NCI-H128 (cell line): ENCODE measurements around the gene ITGAD.

ENCODE experiments used
- DNase-seq: peaks from one replicate; lab custom pipeline; 2025; ENCODE audit not compliant: unreplicated experiment; lab: John Stamatoyannopoulos, UW

The ITGAD gene

DNA sequence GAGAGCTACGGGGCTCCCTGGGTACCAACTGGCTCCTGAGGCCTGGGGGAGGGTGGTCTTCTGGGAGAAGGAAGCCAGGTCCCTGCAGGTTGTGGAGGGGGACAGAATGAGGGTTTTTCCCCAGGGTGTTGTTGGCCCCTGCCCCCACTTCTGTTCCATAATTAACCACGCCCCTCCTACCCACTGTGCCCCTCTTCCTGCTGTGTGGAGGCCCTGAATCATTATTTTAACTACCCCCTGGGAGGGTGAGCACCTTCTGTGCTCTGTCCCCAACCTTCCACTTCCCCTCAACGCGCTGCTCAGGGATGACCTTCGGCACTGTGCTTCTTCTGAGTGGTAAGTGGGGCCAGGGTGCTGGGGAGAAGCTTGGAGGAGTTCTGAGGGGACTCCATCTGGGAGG lies at the start of gene ITGAD:
TSS of gene ITGAD (plus strand) at position 280 of the 400 bp plus-strand sequence. CDS start at position 306, 26 bp downstream.
- DNase-seq, result no peak

DNA sequence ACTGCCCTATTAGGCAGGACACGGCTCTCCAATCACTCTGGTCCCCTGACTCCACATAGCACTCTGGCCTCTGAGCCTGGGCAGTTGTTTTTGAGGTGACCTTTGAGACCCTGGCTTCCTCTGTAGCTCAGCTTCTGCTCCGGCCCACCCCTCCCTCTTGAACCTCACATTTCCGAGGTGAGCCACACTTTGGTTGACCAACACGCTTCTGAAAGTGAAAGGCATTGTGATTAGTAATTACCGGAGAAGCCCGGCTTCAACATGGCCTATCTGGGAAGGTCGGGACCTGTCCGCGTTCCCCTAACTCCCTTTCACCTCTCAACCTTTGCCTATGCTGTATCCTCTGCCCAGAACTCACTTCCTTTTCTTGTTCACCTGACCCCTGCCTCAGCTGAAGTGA lies 48.4 kb upstream of the ITGAD start:
- DNase-seq, result no peak

DNA sequence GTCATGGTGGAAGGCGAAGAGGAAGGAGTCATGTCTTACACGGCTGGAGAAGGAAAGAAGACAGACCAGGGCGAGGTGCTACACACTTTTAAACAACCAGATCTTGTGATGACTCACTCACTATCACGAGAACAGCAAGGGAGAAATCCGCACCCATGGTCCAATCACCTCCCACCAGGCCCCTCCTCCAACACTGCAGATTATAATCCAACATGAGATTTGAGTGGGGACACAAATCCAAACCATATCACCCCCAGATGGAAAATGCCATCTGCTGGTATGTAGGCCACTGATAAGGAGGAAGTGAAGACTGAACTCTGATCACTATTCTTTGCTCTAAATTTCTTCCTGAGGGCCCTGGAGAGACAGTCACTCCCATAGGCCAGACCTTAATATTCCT lies 45.7 kb upstream of the ITGAD start:
- no peak for DNase-seq

DNA sequence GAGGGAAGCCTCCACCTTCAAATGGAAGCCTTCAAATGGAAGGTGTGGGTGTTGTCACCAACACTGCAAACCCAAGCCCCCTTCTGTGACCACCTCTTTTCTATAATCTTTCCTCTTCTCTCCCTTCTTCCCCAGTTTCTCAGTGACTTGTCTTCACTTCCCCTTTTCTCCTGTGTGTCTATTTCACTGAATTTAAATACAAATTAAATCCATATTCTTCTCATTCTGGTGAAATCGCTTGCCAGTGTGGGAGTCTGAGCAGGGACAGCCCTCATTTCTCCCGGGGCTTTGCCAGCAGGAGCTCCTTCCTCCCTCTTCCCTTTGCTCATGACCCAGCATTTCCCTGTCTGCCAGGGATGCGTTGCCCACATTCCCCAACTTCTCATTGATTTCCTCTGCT lies 44.6 kb upstream of the ITGAD start:
- no peak for DNase-seq

DNA sequence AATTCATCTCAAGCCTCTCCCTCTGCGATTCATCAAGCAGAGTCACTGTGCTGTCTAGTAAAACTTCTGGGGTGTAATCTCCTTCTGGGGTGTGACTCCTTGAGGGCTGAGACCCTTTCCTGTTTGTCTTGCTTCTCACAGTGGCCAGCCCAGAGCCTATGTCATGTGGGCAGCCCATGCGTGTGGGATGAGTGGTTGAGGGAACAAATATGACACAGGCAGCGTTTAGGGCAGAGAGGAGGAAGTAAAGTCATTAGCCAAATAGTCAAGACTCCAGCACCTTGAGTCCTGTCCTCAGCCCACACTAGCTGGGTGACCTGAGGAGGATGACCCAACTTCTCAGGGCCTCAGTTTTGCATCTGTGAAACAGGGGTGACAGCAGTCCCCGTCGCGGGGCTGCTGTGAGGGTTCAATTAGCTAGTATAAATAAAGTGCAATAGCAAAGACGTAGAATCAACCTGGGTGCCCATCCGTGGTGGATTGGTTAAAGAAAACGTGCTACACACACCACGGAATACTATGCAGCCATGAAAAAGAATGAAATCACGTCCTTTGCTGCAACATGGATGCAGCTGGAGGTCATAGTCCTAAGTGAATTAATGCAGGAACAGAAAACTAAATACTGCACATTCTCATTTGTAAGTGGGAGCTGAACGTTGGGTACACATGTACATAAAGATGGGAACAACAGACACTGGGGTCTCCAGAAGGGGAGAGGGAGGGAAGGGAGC lies 42.7 kb upstream of the ITGAD start:
- no peak for DNase-seq

DNA sequence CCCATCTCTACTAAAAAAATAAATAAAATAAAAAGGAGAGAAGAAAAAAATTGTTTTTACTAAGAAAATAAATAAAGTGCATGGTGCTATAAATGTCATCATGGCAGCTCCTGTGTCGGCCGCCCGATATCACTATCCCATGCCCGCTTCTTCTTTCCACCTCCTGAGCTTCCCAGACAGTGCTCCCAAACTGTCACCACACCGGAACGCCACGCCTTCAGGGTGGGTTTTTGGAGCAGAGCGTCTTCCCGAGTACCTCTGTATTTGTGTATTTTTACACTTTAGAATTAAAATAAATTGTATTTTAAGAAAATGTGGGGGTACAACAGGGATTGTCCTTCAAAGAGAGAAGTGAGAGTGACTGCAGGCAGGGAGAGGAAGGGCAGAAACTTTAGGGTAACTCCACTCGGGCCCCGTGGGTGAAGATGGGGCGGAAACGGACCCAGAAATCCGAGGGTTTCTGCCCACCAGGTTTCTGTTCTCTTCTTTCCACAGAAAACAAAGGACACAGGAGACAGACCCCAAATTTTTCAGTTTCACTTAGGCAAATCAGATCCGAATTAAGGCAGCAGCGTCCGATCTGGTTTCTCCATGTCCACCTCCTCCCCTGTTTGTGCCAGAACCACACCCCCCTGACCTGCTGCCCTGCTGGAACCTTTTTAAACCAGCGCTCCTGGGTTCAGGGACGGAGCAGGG lies 41.7 kb upstream of the ITGAD start:
- DNase-seq, result no peak

DNA sequence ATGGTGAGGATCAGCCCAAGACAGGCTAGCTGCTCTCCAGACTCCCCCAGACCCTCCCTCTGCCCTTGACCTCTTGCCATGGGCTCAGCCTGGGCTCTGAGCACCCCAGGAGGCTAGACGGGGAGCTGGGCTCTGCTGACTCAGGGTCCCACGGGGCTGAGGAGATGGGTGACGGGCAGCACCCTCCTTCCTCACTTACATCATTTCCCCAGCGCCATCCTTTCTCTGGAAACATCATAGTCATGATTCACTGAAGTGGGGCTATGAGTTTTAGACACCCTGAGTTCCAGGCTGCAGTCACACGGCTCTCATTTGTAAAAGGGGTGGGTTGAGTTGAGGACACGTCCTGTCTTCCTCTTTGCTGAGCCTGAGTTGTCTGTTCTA lies 41.2 kb upstream of the ITGAD start:
- no peak for DNase-seq

DNA sequence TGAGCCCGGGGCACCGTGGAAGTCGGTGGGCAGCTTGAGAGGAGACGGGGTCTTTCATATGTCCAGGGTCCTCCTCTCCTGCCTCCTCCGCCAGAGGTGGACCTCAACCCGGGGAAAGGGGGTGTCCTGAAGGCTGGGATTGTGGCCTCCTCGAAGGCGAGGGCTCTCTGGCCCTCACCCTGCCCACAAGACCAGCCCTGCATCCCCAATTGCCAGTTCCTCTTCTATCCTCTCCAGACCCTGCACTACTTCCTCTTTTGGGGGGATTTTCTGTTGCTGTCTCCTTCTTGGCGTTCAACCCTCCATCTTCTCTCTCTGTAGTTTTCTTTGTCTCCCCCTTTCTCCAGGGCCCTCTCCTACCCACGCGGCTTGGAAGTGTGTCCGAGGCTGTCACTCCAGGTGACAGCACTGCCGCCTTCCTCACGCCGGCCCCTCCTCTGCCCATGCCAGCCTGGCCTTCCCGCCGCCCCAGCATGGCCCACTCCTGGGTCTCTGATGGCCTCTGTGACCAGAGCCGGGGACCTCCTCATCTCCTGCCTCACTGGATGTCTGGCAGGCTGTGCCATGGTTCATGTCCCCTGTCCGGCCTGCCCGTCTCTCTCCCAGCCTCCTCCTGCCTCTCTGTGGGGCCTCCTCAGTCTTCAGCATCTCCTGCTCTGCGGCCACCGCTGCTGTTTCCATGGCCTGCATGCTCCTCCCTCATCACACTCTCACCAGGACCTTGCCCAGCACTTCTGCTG lies 40.6 kb upstream of the ITGAD start:
- no peak for DNase-seq

DNA sequence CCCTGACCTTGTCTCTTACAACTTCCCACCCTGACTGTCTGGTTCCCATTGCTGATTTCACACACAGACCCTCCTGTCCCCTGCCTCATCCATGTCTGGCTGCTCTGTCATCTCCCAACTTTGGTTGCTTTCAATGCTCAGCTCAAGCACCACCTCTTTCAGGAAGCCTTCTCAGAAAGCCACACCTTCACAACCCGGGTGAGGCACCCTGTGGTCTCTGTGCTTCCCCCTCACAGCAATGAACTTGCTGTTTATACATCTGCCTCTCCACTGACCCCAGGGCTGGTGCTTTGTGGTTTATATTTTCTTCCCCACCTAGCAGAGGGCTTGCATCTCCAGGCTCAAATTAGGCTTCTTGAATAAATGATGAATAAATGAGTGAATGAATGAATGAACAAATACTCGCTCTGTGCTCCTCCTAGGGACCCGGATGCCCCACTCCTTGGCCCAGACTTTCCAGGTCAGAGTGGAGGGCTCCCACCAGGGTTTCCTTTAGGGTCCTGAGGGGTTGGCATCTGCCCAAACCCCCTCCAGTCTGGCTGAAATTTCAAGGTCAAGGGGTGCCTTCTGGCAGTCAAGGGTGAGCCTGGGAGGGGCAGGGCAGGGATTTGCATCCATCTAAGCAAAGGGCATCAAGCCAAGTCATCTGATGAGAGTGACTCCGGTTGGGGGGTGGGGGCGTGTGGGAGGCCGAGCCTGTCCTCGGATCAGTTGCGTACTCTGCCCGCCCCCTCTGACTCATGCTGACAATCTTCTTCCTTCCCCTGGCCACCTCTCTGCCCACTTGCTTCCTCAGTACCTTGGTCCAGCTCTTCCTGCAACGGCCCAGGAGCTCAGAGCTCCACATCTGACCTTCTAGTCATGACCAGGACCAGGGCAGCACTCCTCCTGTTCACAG lies 38.5 kb upstream of the ITGAD start, which contains the start of gene ITGAX:
TSS of gene ITGAX (plus strand) at position 783 of the 898 bp plus-strand sequence. CDS start at position 862, 79 bp downstream.
- DNase-seq, result no peak

DNA sequence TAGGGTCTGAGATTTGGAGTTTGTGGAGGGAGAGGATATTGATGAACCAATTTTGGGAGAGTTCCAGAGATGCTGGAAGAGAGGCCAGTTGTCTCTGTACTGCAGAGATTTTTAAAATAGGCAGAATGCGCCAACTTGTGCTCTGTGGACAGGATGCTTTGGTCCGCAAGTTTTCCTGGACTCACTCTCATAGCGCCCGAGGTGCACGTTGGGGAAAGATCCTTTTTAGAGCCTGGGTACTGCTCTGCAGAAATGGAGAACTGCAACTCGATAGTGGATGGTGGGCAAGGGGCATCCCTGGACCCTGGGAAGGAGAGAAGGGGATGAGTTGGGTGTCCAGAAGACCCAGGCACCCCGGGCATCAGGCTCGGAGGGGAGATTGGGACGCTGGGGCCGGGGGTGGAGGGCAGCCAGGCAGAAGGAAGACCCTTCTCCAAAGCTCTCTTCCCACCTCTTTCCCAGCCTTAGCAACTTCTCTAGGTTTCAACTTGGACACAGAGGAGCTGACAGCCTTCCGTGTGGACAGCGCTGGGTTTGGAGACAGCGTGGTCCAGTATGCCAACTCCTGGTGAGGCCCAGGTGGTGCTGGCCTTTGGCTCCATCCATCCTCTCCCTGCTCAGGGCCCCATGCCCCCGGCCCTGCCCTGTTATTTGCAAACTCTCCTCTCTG lies 37.6 kb upstream of the ITGAD start:
- DNase-seq, result no peak

DNA sequence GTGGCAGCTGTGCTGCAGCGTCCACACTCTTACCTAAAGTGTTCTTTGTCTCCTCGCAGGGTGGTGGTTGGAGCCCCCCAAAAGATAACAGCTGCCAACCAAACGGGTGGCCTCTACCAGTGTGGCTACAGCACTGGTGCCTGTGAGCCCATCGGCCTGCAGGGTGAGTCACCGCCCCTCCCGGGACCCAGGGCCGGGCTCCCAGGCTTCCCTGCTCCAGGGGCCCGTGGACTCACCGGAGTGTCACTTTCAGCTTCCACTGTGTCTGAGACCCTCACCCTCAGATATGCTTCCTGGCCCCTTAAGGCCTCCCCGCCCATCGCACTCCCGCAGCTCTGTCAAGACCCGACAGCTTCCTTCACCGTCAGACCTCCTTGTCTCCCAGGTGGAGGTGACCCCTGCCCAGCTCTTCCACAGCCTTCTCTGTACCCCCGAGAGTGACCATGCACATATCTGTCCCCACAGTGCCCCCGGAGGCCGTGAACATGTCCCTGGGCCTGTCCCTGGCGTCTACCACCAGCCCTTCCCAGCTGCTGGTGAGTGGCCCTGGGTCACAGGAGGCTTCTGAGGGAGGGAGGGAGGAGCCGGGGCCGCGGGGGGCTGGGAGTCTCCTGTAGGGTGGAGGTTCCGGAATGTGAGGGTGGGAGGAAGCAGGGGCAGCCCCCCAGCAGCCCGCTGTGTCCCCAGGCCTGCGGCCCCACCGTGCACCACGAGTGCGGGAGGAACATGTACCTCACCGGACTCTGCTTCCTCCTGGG lies 36.4 kb upstream of the ITGAD start:
- no peak for DNase-seq

DNA sequence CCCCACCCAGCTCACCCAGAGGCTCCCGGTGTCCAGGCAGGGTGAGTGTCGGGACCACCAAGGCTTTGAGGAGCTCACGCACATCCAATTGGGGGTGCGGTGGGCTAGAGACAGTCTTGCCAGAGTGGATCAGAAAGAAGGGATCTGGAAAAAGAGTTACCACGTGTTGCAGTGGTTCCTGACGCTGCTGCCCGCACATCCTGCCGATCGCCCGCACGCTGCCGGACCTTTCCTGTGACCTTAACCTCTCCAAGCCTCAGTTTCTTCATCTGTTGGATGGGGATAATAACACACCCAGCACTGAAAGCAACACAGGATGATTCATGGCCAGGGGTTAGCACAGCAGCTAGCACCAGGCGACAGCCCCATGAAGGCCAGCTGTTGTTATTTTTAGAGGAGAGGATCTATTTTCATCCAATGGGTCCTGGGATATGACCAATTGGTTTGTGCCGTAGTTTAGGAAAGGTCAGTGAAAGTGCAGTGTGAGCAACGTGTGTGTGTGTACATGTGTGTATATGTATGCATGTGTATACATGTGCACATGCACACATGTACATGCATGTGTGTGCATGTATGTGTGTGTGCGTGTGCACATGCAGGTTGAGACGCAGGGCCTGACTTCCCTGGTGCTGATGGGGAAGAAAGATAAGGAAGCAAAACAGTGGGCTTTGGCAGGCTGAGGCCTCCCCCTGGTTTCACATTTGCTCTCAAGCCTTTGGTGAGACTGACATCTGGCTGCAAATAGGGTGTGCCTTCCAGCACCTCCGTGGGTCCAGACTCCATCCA lies 35.6 kb upstream of the ITGAD start:
- no peak for DNase-seq

DNA sequence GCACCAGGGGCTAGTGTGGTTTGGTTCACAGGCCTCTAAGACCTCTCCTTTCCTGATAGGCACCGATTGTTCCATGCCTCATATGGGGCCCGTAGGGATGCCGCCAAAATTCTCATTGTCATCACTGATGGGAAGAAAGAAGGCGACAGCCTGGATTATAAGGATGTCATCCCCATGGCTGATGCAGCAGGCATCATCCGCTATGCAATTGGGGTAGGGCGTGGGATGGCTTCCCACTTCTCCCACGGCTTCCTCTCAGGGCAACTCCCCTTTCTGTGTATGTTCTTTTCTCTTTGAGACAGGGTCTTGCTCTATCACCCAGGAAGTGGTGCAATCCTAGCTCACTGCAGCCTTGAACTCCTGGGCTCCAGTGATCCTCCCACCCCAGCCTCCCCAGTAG lies 32.9 kb upstream of the ITGAD start:
- no peak for DNase-seq

DNA sequence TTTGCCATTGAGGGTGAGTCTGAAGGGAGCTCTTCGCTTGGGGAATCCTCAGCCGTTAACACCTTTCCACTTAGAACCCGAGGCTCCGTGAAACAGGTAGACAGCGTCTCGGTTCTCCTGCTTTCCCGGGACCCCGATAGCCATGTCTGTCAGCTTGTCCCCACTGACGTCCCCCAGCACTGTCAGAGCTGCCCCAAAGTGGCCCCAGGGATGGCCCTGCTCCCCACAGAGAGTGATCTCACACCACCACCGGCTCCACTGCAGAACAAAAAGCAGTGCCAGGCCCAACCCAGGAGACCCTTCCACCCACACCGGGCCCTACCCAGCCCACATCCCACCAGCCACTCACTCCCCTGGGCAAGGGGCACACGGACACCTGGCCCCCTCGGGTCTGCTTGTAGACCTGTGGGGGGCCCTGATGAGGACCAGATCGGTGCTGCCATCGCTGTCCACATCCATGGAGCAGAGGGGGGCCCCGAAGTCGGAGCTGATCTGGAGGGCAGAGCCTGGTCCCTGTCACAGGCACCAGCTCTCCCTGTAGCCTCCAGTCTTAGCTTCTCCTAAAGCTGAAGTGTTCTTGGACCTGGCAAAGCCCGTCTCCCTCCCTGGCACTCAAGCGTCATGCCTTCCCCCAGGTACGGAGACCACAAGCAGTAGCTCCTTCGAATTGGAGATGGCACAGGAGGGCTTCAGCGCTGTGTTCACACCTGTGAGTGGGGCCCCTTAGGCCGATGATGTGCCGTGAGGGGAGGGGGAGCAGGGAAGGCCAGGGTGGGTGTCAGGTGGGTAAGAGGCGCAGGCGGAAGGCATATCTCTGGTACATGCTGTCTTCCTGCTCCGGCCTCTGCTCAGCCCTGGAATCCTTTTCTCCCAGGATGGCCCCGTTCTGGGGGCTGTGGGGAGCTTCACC lies 31.7 kb upstream of the ITGAD start:
- no peak for DNase-seq

DNA sequence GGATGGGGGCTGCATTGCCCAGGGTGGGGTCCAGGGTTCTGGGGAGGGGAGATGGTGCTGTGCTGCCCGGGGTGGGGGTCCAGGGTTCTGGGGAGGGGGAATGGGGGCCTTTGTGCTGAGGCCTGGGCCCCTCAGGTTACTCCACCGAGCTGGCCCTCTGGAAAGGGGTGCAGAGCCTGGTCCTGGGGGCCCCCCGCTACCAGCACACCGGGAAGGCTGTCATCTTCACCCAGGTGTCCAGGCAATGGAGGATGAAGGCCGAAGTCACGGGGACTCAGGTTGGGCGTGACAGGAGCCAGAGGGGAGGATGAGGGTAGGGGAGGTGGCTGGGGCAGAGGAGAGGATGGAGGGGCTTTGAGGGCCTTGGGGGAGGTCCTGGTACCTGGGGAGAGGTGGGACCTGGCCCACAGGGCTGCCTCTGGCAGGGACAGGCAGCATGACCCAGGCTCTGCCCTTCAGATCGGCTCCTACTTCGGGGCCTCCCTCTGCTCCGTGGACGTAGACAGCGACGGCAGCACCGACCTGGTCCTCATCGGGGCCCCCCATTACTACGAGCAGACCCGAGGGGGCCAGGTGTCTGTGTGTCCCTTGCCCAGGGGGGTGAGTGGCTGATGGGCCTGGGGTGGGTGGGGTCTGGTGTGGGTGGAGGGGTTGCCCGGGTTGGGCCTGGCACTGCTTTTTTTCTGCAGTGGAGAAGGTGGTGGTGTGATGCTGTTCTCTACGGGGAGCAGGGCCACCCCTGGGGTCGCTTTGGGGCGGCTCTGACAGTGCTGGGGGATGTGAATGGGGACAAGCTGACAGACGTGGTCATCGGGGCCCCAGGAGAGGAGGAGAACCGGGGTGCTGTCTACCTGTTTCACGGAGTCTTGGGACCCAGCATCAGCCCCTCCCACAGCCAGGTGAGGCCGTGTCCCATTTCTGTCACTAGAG lies 30.4 kb upstream of the ITGAD start:
- no peak for DNase-seq

DNA sequence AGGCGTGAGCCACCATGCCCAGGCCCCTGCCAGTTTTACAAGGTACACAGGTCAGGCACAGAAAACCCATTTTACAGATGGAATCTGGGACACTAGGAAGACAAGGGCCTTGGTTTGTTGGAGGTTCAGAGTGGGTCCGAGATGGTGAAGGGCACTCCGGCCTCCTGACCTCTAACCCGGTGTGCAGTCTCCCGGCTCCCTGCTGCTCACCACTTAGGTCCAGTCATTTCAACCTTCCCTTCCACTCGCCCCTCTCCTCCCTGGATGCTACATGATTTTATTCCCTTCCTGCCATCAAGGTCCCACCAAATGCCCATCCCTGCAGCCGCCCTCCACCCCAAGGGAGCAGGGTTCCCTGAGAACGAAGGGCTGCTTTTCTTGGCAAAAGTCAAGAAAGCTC lies 29.4 kb upstream of the ITGAD start:
- no peak for DNase-seq

DNA sequence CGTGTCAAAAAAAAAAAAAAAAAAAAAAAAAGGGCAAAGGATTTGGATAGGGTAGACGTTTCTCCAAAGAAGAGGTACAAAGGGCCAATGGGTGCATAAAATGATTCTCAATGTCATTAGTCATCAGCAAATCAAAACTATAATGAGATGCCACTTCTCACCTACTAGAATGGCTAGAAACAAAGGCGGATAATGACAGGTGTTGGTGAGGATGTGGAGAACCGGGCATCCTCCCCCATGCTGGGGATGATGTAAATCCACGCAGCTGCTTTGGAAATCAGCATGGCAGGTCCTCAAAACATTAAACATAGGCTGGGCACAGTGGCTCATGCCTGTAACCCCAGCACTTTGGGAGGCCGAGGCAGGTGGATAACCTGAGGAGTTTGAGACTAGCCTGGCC lies 28.7 kb upstream of the ITGAD start:
- no peak for DNase-seq
